HUDEP-2 (cell line): Measurements from ENCODE around the gene SORCS2.
A peak's percentile ranks its signal among the peaks of the same experiment; 100 is the strongest.

Experiments
- DNase-seq, 76 experiments: peaks; one replicate each; lab custom pipeline; 2025; ENCODE audit not compliant: unreplicated experiment in 76 of 76; lab: John Stamatoyannopoulos, UW

SORCS2 gene

DNA sequence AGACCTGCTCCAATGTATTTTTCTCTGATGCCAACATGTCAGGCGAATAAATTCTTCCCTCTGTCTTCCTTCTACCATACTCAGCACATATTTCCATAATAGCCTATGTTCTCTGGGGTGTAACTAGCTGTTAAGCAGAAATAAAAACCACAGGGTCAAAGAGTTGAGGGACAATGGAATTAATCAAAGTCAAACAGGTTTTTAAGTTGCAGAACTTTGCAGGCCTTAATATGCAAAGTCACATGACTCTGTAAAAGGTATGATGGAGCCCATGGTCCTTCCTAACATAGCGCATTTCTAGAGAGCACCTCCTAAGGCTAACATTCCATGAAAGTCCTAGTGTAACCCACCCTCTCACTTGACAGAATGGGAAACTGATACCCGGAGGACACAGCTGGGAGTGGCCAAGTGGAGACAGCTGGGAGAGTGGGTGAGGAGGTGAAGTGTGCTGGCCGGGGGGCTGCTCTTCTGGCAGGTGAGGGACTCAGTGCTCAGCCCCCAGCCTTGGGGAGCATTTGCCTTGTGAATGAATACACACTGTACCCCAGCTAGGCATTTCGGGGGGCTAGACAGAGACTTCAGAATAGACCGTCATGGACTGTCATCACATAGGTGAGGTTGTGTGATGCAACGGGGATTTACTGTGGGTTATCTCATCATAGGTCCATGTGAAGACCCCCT is 8.4 kb upstream of the SORCS2 start:
- no peak for DNase-seq

GRCh38 chr4:7185487-7186030 is 6.8 kb upstream of the SORCS2 start:
- DNase-seq, result no peak

- DNase-seq, result no peak
These were observed 6.3 kb upstream of the SORCS2 start for GRCh38 chr4:7186031-7186430.

DNA sequence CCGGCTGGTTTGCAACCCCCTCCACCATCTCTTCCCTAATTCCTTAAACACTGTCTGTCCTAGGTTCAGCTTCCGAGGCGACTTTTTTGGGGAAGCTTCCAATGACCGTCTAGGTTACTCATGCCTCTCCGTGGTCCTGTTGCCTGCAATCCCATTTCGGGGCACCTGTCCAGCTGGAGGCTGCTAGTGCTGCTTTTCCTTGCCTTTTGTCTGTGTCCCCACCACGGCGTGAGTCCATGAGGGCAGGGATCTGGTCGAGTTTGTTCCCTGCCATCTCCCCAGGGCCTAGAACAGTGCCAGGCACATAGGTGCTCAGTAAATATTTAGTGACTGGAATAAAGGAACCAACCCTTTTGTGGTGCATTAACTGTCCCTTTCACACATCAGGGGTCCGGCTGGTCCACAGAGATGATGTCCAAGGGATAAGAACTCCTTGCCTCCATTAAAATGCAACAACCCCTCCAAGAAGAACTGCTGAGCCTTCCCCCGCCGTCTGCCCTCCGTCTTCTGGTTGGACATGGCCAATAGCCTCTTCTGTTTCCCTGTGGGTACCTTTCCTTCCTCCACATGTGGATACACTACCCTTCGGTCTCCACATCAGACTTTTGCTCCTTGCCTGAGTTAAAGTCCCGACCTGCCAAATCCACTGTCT is 5.7 kb upstream of the SORCS2 start:
- no peak for DNase-seq

- no peak for DNase-seq
These were observed 5.2 kb upstream of the SORCS2 start for GRCh38 chr4:7187168-7187535.

DNA sequence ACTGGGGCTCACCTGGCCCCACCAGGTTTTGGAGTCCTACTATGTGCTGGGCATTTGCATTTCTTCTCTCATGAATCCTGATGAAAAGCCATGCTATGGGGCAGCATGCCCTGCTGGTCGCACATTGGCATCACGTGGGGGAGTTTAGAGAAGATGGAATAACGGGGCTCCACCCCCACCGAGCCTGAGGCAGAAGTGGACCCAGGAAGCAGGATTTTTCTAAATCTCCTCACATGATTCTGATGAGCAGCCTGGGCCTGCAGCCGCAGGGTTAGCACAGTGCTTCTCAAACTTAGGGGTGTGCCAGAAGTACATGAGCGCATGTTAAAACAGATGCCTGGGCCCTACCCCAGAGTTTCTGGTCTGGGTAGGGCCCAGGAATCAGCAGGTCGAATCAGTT is 4.6 kb upstream of the SORCS2 start:
- DNase-seq, result no peak

DNA sequence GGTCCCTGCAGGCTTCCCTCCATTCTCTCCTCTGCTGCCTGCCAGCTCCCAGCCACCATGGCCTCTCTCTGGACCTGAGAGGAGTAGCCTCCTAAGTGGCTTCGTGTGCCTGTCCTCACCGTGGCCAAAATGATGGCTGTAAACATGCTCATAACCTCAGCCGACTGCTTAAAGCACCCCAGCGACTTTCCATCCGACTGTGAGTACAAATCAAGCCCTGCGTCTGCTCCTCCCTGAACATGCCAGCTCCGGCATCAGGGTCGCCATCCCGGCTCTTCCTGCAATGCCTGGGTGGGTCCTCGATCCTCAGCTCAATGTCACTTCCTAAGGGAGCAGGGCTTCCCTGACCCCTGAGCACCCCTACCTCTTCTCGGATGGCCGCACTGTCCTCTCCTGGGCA is 3.3 kb upstream of the SORCS2 start:
- no peak for DNase-seq

DNA sequence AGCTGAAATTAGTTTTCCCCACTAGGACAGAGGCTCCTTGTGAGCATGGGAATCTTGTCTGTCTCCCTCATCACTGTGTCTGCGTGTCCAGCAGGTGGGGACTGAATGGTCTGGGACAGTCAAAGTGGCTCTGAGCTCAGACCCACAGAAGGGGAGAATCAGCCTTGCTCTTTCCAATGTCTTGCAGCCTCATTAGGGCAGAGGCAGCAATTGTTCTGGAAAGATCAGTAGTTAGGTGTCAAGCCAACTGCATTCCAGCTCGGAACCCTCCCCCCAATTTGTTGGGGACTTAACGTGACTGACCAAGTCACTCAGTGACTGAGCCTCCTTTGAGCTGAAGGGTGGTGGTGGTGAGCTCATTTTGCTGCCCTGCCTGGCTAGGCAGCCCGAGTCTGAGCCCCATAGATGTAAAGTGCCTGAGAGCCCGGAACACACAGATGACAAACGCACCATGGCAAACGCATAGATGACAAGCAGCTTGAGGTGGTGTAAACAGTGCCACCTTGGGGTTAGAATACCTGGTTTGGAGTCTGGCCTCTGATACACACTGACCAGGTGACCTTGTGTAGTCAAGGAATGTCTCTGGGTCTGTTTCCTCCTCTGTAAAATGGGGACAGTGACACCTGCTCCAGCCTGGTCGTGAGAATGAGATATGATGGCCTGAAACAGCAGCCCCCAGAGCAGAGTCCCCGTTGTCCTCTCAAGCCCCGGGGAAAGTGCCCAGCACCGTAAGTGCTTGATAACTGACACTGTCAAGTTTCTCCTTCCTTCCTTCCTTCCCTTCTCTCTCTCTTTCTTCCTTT is 2.7 kb upstream of the SORCS2 start:
- DNase-seq, result no peak

DNA sequence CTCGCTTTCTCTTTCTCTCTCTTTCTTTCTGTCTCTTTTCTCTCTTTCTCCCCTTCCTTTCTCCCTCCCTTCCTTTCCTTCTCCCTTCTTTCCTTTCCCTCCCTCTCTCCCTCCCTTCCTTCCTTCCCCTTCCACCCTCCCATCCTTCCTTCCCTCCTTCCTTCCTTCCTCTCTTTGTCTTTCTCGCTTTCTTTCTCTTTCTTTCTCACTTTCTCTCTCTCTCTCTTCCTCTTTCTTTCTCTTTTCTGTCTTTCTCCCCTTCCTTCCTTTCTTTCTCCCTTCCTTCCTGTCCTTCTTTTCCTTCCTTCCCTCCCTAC is 2.1 kb upstream of the SORCS2 start:
- no peak for DNase-seq

- DNase-seq, result no peak
These were observed 1.4 kb upstream of the SORCS2 start for GRCh38 chr4:7190691-7191545.

DNA sequence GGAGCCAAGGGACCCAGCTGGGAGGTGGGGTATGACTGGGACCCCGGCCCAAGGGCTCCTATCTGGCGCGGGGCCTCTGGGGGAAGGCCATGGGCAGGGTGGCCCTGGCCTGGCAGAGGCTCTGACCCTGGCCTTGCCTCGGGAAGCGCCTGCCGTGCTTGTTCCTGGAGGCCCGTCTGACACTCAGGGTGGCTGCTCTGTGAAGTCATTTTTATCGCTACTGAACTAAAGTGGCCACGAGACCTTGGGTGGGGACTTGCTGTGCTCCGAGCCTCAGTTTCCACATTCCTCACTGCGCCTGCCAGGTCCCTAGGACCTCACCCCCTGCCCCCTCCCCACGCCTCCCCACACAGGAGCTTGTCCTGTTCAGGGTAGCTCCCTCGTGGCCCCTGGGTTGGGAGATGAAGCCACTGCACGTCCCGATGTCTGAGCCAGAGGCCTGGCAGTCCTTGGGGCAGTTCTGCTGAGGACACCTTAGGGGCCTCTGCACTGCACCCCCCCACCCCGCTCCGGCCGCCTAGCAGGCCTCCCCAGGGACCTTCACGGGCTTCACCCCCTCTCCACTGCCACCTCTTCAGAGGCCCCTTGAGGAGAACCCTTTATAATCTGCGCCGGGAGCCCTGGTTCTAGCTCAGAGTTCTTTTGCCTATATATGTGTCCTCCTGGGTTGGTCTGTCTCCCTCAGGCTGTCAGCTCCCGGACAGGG is 639 bp upstream of the SORCS2 start:
- no peak for DNase-seq

DNA sequence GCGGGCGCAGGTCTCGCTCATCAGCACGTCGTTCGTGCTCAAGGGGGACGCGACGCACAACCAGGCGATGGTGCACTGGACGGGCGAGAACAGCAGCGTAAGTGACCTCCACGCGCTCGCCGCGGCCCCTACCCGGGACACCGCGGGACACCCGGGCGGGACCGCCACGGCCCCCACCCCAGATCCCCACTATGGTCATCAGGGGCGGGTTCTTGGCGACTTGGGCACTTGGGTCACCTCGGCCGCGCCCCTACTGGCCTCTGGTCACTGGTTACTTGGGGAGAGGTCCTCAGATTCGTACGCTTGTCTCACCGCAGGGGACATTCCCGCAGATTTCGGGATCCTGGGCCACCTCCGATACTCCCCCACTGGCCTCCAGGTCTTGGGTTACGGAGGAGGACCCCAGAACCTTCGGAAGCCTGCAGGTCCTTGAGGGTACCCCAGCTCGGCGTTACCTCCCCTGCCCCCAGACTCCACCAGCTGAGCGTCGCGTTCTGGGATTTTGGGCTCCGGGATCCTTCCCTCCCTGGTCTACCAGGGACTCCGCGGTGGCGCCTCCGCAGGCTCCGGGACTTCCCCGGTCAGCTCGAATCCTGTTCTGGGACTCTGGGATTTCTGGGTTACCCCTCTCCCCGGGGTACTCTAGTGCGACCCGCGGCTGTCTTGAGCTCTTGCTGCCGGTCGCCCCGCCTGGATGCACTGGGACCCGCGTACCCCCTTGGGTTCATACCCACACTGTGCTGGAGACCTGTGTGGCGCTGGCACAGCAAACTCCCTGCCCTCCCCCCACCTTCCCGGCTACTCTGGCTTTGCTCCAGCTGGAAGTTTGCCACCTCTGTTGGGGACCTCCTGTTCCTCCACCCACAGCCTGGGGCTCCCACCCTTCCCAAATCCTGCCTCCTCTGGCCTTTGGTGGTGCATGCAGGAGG is 956 bp downstream of the SORCS2 start:
- DNase-seq, result no peak

GRCh38 chr4:7194251-7195140 is 2.2 kb downstream of the SORCS2 start:
- peak in 15 of 76 experiments; percentile 3 to 37 (median 10) for DNase-seq

- no peak for DNase-seq
These were observed 2.8 kb downstream of the SORCS2 start for GRCh38 chr4:7195141-7195515.

GRCh38 chr4:7195546-7196287 is 3.4 kb downstream of the SORCS2 start:
- no peak for DNase-seq

GRCh38 chr4:7196288-7196651 is 3.9 kb downstream of the SORCS2 start:
- DNase-seq, result no peak

DNA sequence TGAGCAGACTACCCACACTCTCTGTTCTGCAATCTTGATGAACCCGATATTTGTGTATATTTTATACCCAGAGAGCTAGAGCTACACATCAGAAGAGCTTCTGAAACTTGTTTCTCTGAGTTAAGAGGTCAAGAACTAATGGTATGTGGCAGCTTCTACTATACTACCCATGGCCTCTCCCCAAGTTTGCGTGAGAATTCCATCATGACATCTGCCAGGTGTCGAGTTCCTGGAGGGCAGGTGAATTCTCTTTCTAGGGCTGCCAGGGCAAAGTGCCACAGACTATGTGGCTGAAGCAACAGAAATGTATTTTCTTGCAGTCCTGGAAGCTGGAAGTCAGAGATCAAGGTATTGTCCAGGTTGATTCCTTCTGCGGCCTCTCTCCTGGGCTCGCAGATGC is 4.4 kb downstream of the SORCS2 start:
- no peak for DNase-seq

DNA sequence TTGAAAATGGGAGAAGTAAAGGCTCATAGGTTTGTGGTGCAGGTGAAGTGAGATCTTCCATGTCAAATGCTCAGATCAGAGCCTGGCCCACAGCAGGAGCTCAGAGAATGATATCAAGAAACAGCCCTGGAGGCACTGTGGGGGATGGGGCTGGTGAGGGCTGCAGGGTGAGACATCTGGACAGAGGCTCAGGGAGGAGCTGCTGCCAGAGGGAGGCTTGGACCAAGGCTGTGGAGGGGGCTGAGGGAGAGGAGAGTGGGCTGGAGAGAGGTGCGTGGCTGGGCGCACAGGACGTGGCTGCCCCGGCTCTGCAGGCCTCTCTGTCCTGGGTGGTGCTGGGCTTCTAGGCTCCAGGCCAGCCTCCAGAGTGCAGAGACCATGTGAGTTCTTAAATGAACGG is 5.6 kb downstream of the SORCS2 start:
- DNase-seq, result no peak
